NCI-H187 (cell line): ENCODE data around the gene PDZRN4.
"Not testable (repeated sequence)": the region's sequence is repeated elsewhere in the genome, so short reads cannot be mapped to it uniquely, and the experiment has no call there.

ENCODE experiments used
- DNase-seq, 2 experiments: peaks; one replicate each; lab custom pipeline; 2025; lab: John Stamatoyannopoulos, UW

PDZRN4 gene

DNA sequence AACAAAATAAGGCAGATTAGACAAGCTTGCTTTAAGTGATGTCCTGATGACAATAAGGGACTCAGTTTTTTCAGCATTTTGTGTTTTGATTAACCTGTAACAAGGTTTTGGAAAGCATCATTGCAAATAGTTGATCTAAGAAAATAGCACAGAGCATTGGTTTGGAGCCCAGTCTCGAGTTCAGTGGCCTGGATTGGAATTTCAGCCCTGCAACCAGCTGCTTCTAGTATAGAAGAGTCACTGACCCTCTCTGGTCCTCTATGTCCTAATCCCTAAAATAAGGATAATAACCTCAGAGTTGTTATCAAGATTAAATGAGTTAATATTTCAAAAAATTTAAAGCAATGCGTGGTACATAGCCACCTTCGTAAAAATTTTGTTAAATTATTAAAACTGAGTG is 25.5 kb downstream of the PDZRN4 start:
- DNase-seq: no peak

DNA sequence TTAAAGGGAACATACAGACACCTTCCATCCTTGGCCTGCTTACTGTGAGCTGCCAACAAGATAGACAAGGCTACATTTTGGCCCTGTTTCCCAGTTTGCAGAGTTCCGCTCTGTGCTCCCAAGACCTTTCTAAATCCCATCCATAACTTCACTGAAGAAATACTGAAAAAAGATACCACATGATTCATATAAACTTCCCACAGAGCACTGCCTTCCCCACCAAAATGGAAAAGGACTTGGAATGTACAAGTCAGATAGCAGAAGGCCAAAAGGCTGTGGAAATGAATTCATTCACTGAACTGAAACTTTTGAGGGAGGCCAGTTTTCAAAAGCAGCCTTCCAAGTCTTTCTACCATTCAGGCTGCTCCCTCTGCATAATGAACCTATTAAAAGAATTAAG is 29.6 kb downstream of the PDZRN4 start:
- DNase-seq: no peak

DNA sequence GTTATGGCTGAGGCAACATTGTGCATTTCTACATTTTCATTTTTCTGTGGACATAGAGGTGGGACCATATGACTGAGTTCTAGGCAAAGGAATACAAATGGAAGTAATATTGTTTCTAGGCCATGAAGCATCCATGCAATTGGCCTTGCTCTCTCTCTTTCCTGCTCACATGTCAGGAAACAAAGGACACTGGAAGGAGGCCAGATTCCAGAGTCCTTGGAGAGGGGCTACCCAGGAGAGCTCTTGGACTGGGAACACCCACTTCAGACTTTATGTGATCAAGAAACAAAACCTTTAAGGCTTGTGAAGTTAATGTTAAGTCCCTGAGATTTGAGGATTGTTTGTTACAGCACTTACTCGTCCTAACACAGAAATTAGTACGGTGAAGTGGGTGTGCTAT is 32.8 kb downstream of the PDZRN4 start:
- DNase-seq: no peak

DNA sequence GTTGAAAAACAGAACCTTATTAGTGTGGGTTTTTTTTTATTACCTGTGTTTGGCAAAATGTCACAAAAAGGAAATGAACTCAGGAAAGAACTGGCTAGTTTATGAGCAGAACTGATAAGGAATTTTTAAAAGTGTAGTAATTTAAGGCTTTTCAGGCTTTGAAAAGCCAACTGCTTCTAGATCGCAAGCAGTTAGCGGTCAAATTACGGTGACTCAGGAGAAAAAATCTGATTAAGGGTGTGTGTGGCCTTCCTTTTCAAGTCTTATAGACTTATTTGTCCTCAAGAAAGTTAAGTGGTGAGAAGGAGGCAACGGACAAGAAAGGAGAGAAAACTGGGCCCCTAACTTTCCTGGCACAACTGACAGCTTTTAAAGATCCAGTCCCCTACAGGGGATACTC is 33.4 kb downstream of the PDZRN4 start:
- no peak for DNase-seq

DNA sequence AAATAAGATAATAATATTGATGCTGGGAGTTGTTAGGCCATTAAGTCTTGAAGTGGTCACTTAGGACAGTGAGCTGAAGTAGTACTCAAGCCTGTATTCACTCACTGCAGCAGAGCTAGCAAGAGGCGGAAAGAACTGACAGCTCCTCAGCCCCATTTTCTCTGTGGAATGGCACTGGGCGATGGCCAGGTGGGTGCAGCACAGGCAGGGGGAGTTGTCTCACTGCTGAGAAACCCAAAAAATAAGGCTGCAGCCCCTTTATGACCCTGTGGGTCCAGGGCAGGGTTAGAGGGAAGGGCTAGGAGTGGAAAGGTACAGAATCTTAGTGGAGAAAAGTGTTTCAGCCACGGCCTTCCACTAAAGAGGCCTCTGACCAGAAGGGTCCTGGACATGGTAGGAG is 35.5 kb downstream of the PDZRN4 start:
- peak in 1 of 2 experiments; percentile 17 for DNase-seq

DNA sequence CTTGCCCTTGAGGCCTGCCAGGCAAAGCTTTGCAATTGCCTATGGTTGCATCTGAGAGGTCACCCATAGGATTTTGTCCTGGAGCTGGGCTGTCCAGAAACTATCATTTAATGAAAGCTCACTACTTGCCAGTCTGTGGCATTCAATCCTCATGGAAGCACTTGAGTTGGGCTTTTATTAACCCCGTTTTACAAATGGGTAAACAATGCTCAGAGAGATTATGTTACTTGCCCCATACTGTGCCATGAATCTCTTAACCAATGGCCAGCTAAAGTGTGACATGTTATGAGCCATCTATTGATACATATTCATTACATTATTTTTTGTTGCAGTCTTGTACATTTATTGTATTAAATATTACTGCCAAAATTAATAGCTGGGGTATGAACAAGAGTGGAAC is 35.9 kb downstream of the PDZRN4 start:
- no peak for DNase-seq

DNA sequence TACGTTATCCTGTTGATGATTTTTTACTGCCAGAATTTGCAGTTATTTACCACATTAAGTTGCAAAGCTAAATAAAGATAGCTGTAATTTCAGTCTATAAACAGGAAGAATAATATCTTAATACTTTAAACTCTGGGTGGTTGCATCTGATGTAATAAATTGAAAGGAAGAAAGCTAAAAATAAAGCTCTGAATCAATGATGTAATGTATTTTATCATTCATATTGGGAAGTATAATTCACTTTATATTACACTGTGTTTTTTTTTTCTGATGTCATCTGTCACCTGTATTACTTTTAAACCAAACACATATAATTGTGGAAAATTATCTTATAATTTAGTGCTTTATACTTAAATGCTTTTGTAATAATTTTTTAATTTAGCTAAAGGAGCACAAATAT is 37.1 kb downstream of the PDZRN4 start:
- DNase-seq: no peak

DNA sequence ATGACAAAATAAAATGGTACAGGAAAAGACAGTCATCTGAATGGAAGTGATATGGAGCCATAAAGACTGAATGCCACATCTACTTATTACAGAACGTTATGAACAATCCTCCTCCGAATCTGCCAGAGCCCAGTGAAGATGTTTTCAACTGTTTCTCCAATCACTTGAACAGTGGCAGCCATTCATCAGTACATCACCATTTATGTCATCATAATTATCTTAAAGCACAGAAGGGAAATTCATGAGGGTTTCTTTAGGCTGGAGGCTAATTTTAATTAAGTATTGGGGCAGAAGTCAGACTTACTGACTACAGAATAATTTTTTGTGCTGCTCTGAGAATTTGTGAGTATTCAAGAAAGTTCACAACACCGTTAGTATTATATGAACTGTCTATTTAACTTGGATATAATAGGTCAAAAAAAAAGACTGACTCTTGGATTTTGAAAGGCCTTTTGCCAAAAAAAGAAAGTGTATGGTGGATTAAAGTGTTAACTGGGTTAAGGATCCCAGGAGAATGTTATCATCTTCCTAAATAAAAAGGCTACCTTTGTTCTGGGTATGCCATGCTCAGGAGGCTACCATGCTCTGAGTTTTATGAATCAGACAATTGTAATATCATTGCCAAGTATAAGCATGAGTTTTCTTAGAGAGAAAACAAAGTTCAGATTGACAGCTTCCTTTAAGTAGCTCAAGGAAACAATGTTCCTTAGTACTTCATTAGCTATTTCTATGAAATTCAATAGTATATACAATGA is 40.1 kb downstream of the PDZRN4 start:
- DNase-seq: no peak

DNA sequence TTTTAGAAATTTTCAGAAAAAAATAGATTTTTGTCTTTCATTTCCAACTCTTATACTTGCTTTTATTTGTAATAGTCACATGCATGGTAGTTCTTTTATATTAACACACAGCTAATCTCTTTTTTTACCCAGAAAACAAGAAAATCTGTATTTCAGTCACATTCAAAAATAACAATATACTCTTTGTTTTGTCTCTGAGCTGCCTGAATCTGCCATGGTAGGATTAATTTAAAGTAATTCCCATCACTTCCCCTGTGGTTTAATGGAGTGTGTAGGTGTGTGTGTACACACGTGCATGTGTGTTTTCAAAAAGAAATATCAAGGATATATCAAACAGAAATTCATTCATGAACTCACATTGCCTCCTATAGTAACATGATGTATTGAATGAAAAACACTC is 42.6 kb downstream of the PDZRN4 start:
- DNase-seq: no peak

DNA sequence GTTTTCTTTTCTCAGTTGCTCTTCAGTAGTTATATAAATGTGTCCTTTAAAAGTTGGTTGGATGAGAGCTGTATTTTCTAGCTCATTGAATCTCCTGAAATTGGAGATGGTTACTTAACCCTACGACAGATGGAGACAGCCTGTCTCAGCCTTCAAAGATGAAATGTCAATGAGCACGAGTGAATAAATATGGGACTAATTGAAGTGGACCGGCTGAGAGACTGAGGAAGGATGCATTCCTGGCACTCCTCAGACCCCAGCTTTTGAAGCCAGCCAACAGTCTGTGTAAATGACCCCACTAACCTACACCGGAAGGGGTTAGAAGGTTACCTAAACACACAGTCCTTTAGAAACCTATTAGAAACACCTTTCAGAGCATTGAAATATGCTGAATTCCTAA is 46.6 kb downstream of the PDZRN4 start:
- peak; percentile 53 to 68 for DNase-seq

DNA sequence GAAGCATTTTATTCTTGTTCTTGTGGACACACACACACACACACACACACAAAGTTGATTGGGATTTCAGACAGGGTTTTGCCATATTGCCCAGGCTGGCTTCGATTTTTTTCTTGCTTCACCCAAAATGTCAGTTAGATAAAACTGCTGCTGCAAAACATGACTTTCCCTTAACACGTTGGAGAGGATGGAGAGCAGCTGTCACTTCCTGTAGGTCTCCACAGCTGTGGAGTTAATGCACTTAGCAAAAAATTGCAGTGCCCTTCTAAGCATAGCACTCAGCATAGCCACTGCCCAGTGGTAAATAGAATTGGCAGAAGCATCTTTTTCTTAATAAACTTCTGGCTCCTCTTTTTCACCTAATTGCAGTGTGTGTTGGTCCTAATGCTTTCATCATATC is 54.5 kb downstream of the PDZRN4 start:
- DNase-seq: no peak

DNA sequence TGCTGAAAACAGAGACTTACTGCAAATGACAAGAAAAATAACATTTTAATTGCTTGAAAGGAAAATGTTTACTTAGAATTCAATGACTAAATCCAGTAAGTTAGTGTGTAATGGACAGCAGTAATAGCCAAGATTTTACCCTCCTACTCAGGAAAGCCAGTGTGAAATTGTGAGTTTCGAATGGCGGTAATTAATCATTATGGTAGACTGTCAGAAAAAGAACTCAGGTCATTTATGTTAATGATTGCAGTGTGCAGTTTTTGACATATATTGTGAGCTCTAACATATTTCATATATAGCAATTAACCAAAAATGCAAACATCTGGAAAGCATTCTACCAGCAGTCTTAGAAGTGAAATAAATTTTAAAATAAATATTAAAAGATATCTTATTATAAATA is 60.3 kb downstream of the PDZRN4 start:
- DNase-seq: no peak

DNA sequence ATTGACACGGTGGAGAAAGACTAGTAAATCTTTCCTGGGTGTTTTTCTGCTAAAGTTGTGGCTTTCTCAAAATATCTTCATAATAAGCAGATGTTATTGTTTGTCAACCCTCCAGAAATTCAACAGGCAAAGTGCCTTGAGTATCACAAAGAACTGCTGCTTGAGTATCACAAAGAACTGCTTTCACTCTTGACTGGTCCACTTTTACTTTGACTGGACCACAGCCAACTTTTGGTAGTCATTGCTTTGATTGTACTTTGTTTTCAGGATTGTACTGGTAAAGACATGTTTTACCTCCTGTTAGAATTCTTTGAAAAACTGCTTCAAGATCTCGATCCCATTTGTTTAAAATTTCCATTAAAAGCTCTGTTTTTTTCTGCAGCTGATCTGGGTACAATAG is 62.6 kb downstream of the PDZRN4 start:
- DNase-seq: no peak

DNA sequence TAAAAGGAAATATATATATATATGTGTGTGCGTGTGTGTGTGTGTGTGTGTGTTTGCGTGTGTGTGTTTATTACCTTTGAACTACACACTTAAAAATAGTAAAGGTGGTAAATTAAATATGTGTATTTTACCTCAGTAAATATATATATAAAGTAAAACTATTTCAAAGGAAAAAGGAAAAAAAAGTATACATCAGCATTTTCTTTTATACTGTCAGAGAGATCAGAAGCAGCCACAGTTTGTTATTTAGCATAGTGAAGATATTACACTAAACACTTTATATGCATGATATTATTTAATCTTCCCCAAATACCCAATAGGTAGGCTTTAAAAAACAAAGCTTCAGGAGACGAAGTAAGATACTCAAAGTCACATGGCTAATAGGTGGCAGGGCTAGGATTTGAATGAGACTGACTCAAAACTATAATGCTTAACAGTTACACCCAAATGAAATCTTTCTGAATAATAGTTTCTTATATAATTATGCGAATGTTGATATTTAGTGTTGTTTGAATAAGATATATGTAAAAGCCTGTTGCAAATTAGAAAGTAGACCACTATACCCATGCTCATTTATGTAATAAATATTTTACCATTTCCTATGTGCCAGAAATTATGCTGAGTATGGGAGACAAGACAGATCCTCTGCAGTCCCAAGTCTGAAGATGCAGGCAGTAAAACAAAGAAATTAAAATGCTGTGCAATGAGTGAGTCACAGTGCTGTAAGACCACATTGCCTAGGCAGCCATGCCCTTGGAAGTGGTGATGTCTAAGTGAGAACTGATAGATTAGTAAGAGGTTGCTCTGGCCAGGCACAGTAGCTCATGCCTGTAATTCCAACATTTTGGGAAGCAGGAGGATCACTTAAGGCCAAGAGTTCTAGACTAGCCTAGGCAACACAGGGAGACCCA is 66.1 kb downstream of the PDZRN4 start:
- DNase-seq: no peak

DNA sequence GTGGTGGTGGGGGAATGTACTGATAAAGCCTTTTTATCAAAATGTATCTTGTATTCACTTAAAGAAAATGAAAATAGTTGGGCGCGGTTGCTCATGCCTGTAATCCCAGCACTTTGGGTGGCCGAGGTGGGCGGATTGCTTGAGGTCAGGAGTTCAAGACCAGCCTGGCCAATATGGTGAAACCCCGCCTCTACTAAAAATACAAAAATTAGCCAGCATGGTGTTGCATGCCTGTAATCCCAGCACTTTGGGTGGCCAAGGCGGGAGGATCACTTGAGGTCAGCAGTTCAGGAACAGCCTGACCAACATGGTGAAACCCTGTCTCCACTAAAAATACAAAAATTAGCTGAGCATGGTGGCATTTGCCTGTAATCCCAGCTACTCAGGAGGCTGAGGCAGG is 75.1 kb downstream of the PDZRN4 start:
- not testable (repeated sequence) for DNase-seq

DNA sequence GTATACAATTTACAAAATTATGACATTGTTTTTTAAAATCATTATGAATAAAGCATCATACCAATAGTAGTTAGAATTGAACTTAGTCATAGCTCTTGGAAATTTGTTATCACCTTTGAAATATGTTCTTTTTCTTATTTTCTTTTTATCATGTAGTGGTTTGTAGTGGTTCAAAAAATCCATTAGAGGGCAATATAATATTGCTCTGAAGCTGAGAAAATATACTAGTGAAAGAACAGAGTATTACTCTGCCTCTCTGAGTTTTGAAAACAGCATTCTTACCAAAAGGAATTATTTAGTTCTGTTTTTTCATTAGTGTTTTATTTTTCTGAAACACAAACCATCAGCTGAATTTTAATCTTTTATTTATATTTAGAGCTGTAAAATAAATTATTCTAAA is 76.2 kb downstream of the PDZRN4 start:
- DNase-seq: no peak

DNA sequence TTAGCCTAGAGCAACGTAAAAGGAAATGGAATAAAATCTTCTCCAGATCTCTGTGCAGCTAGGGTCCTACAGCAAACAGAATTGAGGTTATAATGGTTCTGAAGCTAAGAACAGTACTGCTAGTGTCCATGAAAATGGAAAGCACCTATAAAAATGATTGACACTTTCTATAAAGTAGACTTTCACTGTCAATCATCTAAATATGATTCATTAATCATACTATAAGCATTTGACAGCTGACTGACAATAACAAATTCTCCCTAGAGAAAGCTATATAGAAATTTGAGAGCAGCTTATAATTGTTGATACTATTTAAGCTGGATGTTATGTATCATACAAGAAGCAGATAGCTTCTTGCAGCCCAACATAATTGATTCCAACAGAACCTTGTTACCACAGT is 80.9 kb downstream of the PDZRN4 start:
- DNase-seq: no peak

DNA sequence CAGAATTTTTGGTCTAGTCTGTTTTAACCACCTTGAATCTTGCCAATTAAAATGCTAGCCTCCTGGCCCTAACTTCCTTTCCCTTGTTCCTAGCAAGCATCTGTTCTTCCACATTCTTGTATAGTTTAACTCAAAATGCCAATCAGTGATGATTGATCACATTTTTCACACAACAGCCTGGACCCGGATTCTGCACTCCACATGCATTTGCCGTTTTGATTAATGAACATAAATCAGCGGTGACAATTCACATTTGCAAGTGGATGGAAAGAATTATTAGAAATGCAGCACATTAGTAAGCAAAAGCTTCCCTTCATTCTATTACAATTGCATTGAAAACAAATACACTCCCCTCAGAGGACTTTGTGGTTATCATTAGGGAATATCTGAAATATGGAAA is 83.4 kb downstream of the PDZRN4 start:
- DNase-seq: no peak

DNA sequence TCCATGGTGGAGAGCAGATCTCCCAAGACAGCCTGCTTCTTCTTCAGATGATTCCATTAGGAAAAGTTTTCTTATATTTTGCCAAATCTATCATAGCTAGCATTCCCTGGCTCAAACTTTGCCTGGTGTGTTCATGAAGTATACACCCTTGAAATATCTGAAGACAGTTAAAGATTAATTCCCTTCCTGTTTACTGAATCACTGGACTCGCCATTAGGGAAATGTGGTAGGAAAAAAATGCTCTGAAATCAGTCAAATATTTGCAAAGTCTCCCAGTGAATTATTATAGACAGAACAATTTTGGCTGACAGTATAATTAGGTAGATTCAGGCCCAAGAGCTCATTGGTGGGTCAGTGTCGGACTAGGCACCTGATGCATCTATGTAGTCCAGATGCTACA is 86.5 kb downstream of the PDZRN4 start:
- no peak for DNase-seq

DNA sequence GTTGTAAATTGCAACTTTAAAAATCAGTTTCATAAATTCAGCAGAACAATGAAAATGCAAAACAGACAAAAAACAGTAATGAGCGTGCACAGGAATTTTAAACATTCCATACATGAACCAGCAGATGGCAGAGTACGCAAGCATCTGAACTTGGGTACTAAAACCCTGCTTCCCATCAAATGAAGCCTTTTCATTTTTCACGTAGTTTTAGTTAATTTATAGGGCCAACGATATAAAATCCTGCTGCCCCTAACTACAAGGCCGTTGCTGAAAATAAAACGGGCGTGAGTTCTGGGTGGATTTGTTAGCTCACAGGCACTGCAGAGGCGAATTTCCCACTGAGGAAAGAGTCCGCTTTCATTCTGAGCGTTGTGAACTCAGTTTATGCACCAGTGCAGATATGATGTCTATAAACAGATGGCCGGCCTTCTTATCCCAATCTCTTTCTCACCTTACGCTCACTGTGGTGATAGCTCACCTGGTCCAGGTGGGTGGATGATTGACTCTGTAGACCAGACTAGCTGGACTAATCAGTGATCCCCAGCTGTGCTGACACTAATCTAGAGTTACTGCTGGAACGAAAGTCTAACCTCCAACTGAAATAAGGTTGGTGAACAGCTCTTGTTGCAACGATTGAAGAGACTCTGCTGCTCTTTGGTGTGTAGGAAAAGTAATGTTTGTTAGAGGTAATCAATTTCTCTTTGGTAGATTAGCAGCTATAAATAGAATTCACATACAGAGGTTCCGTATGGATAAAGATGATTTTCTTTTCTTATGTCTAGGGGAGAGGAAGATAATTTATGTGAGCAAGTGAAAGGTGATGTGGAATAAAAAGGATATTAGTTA is 89.2 kb downstream of the PDZRN4 start:
- peak; percentile 27 to 82 for DNase-seq

DNA sequence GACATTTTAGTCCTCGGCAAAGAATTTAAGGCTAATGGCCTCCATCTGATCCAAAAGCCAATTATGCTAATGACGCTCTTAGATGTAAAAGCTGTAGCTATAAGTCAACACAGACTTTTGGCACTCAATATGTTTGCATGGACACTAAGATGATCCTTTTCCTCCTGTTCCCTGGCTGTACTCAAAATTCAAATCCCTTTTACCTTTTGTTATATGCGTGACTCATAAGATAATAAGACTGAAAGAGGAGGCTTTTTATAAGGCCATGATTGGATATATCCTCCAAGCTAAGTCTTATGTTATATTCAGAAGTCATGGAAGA is 89.8 kb downstream of the PDZRN4 start:
- DNase-seq: no peak

DNA sequence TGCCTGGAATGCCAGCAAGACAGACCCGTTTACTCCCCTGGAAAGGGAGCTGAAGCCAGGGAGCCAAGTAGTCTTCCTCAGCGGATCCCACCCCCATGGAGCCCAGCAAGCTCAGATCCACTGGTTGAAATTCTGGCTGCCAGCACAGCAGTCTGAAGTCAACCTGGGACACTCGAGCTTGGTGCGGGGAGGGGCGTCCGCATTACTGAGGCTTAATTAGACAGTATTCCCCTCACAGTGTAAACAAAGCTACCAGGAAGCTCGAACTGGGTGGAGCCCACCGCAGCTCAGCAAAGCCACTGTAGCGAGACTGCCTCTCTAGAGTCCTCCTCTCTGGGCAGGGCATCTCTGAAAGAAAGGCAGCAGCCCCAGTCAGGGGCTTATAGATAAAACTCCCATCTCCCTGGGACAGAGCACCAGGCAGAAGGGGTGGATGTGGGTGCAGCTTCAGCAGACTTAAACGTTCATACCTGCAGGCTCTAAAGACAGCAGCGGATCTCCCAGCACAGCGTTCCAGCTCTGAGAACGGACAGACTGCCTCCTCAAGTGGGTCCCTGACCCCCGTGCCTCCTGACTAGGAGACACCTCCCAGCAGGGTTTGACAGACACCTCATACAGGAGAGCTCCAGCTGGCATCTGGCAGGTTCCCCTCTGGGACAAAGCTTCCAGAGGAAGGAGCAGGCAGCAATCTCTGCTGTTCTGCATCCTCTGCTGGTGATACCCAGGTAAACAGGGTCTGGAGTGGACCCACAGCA is 92.4 kb downstream of the PDZRN4 start:
- not testable (repeated sequence) for DNase-seq
